ENCODE data around the gene ERI3.

ERI3 gene

GRCh38 chr1:44225761-44226160 is 129.3 kb downstream of the ERI3 start:
- no peak overlapping the region for H3K4me3 ChIP-seq (ENCODE audit: low read depth in 1 of 2, low read length in 2 of 2)
- H2AFZ ChIP-seq (ENCODE audit: low read depth, low read length) = no peak overlapping the region
- peaks cover 25% of the 10 kb centered on the region for H3K36me3 ChIP-seq (ENCODE audit: insufficient read depth, low read length)
- no peaks in the 10 kb centered on the region for H3K4me1 ChIP-seq (ENCODE audit: insufficient read depth, low read length)
- DNase-seq = no peak
- H3K79me2 ChIP-seq (ENCODE audit: insufficient read depth, low read length) = no peaks in the 10 kb centered on the region
- no peak overlapping the region for H3K4me2 ChIP-seq (ENCODE audit: insufficient read depth, low read length)
- no peak for ATAC-seq (ENCODE audit: insufficient read depth, low read depth)
- H3K9me3 ChIP-seq (ENCODE audit: insufficient read depth, low read length, severe bottlenecking) = no peaks in the 10 kb centered on the region
- 0 out of 2 replicates have a peak, but pooled peaks cover 3% of the 10 kb centered on the region for H4K20me1 ChIP-seq (ENCODE audit: insufficient read depth, low read length)
- no peak overlapping the region for H3K27ac ChIP-seq (ENCODE audit: low read length)
- TF ChIP-seq, protein P1, sequence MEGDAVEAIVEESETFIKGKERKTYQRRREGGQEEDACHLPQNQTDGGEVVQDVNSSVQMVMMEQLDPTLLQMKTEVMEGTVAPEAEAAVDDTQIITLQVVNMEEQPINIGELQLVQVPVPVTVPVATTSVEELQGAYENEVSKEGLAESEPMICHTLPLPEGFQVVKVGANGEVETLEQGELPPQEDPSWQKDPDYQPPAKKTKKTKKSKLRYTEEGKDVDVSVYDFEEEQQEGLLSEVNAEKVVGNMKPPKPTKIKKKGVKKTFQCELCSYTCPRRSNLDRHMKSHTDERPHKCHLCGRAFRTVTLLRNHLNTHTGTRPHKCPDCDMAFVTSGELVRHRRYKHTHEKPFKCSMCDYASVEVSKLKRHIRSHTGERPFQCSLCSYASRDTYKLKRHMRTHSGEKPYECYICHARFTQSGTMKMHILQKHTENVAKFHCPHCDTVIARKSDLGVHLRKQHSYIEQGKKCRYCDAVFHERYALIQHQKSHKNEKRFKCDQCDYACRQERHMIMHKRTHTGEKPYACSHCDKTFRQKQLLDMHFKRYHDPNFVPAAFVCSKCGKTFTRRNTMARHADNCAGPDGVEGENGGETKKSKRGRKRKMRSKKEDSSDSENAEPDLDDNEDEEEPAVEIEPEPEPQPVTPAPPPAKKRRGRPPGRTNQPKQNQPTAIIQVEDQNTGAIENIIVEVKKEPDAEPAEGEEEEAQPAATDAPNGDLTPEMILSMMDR (IDR thresholded peaks at IDR 0.05; ENCODE audit: borderline replicate concordance, extremely low read depth, low read length, poor library complexity, severe bottlenecking) = no peak
- no peak for TF ChIP-seq EZH2 (IDR thresholded peaks at IDR 0.05; ENCODE audit: borderline replicate concordance, low read depth, low read length, severe bottlenecking)
- H3K9ac ChIP-seq (ENCODE audit: low read depth, low read length) = no peak overlapping the region
- no peaks in the 10 kb centered on the region for H3K27me3 ChIP-seq (ENCODE audit: insufficient read depth, low read length, poor library complexity)

DNA sequence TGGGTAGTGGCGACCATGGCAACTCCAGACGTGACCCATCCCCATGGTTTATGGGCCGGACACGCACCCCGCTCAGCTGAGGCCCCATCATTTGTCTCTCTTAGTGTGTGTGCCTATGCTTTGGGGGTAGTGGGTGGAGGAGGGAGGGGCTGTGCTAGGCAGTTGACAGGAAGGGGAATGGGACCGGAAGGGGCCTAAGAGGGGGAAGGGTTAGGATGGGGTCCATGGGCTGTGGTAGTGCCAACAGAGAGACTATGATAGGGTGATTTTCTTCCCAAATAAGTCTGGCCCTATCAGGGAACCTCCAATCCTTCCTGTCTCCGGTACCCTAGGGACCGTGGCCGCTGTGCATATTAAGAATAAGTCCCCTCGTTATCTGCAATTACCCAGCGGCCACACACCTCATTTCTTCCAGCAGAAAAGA is 131.9 kb downstream of the ERI3 start:
- no peak for ATAC-seq (ENCODE audit: insufficient read depth, low read depth)
- Histone ChIP-seq H3K4me3 (ENCODE audit: low read depth in 1 of 2, low read length in 2 of 2) (no peak overlapping the region), H3K36me3 (ENCODE audit: insufficient read depth, low read length) (peaks cover 45% of the 10 kb centered on the region), H3K27ac (ENCODE audit: low read length) (no peak overlapping the region), H3K4me1 (ENCODE audit: insufficient read depth, low read length) (no peaks in the 10 kb centered on the region), H3K27me3 (ENCODE audit: insufficient read depth, low read length, poor library complexity) (no peaks in the 10 kb centered on the region), H3K9ac (ENCODE audit: low read depth, low read length) (no peak overlapping the region), H3K4me2 (ENCODE audit: insufficient read depth, low read length) (no peak overlapping the region), H4K20me1 (ENCODE audit: insufficient read depth, low read length) (peaks cover 3% of the 10 kb centered on the region), H3K9me3 (ENCODE audit: insufficient read depth, low read length, severe bottlenecking) (no peaks in the 10 kb centered on the region), H2AFZ (ENCODE audit: low read depth, low read length) (no peak overlapping the region), H3K79me2 (ENCODE audit: insufficient read depth, low read length) (no peaks in the 10 kb centered on the region)
- DNase-seq = no peak
- TF ChIP-seq, protein P1 (IDR thresholded peaks at IDR 0.05; ENCODE audit: borderline replicate concordance, extremely low read depth, low read length, poor library complexity, severe bottlenecking) = no peak
- no peak for TF ChIP-seq EZH2 (IDR thresholded peaks at IDR 0.05; ENCODE audit: borderline replicate concordance, low read depth, low read length, severe bottlenecking)

- no peak overlapping the region for H3K4me2 ChIP-seq (ENCODE audit: insufficient read depth, low read length)
- H3K27me3 ChIP-seq (ENCODE audit: insufficient read depth, low read length, poor library complexity) = no peaks in the 10 kb centered on the region
- H3K79me2 ChIP-seq (ENCODE audit: insufficient read depth, low read length) = no peaks in the 10 kb centered on the region
- ATAC-seq (ENCODE audit: insufficient read depth, low read depth) (no peak), DNase-seq (no peak)
- no peak overlapping the region for H3K9ac ChIP-seq (ENCODE audit: low read depth, low read length)
- H4K20me1 ChIP-seq (ENCODE audit: insufficient read depth, low read length) = peaks cover 3% of the 10 kb centered on the region
- no peak overlapping the region for H3K4me3 ChIP-seq (ENCODE audit: low read depth in 1 of 2, low read length in 2 of 2)
- peaks cover 51% of the 10 kb centered on the region for H3K36me3 ChIP-seq (ENCODE audit: insufficient read depth, low read length)
- no peaks in the 10 kb centered on the region for H3K4me1 ChIP-seq (ENCODE audit: insufficient read depth, low read length)
- no peak overlapping the region for H2AFZ ChIP-seq (ENCODE audit: low read depth, low read length)
- no peak for TF ChIP-seq EZH2 (IDR thresholded peaks at IDR 0.05; ENCODE audit: borderline replicate concordance, low read depth, low read length, severe bottlenecking)
- TF ChIP-seq, protein P1 (IDR thresholded peaks at IDR 0.05; ENCODE audit: borderline replicate concordance, extremely low read depth, low read length, poor library complexity, severe bottlenecking) = no peak
- no peaks in the 10 kb centered on the region for H3K9me3 ChIP-seq (ENCODE audit: insufficient read depth, low read length, severe bottlenecking)
- no peak overlapping the region for H3K27ac ChIP-seq (ENCODE audit: low read length)
Observed at GRCh38 chr1:44222397-44223186, 132.5 kb downstream of the ERI3 start.

Data from DND-41 (cell line).